Measurements from ENCODE around the gene CREB5. TPM values are rescaled to one million over a fixed set of nuclear protein-coding genes. Genes with fewer than 3 reads are reported as not detected.

The CREB5 gene
- total RNA-seq, 1 experiment from 2014 or later, result 1.3 TPM

DNA sequence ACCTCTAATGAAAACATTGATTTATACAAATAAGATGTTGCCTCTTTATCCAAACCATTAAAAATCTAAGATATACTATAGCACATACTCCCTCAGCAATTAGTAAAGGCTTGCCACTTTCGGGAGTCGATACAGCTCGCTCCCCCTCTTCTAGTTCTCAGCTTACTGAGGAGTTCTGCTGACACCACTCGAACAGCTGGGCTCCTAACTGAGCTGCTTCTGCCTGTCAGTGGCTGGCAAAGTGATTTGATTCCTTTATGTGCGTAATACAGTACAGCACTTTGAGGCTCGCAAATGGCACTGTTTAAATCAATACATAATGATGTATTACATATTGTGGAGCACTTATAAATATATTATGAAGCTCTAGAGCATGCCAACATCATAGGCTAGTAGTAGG is 241.8 kb downstream of the CREB5 start:
- ChIA-PET CTCF (interaction anchor here (1.1 to 1.2 kb wide), 2 partner anchors 268 to 357 kb away, joined by 3 read pairs; no protein-coding TSS in a partner anchor), POLR2A (no interaction called here)
- ATAC-seq (no peak), DNase-seq (ENCODE audit: low spot score) (no peak)
- H3K4me1 Mint-ChIP-seq, result no peaks in the 10 kb centered on the region
- H3K9me3 Mint-ChIP-seq, result 0 out of 2 replicates have a peak, but pooled peaks cover 2% of the 10 kb centered on the region
- no peak overlapping the region for H3K4me3 Mint-ChIP-seq
- H3K27ac Mint-ChIP-seq, result no peak overlapping the region
- H3K27me3 Mint-ChIP-seq (ENCODE audit: low read depth), result no peaks in the 10 kb centered on the region
- H3K36me3 Mint-ChIP-seq, result no peaks in the 10 kb centered on the region
- TF ChIP-seq ZNF396 (CRISPR knock-in tag; IDR thresholded peaks at IDR 0.05; ENCODE audit: borderline replicate concordance) (no peak), OVOL2 (CRISPR knock-in tag; IDR thresholded peaks at IDR 0.05; ENCODE audit: borderline replicate concordance) (no peak), EMX1 (CRISPR knock-in tag; IDR thresholded peaks at IDR 0.05) (no peak), FOXK1 (CRISPR knock-in tag; IDR thresholded peaks at IDR 0.05) (no peak), JUN (CRISPR knock-in tag; IDR thresholded peaks at IDR 0.05) (no peak), TP53 (CRISPR knock-in tag; IDR thresholded peaks at IDR 0.05) (no peak), HMGA2 (CRISPR knock-in tag; IDR thresholded peaks at IDR 0.05) (no peak), SMAD4 (CRISPR knock-in tag; IDR thresholded peaks at IDR 0.05) (no peak), GRHL2 (CRISPR knock-in tag; IDR thresholded peaks at IDR 0.05; ENCODE audit: insufficient replicate concordance, severe bottlenecking) (no peak), ETV6 (CRISPR knock-in tag; IDR thresholded peaks at IDR 0.05) (no peak)
- TF ChIP-seq, protein P1, sequence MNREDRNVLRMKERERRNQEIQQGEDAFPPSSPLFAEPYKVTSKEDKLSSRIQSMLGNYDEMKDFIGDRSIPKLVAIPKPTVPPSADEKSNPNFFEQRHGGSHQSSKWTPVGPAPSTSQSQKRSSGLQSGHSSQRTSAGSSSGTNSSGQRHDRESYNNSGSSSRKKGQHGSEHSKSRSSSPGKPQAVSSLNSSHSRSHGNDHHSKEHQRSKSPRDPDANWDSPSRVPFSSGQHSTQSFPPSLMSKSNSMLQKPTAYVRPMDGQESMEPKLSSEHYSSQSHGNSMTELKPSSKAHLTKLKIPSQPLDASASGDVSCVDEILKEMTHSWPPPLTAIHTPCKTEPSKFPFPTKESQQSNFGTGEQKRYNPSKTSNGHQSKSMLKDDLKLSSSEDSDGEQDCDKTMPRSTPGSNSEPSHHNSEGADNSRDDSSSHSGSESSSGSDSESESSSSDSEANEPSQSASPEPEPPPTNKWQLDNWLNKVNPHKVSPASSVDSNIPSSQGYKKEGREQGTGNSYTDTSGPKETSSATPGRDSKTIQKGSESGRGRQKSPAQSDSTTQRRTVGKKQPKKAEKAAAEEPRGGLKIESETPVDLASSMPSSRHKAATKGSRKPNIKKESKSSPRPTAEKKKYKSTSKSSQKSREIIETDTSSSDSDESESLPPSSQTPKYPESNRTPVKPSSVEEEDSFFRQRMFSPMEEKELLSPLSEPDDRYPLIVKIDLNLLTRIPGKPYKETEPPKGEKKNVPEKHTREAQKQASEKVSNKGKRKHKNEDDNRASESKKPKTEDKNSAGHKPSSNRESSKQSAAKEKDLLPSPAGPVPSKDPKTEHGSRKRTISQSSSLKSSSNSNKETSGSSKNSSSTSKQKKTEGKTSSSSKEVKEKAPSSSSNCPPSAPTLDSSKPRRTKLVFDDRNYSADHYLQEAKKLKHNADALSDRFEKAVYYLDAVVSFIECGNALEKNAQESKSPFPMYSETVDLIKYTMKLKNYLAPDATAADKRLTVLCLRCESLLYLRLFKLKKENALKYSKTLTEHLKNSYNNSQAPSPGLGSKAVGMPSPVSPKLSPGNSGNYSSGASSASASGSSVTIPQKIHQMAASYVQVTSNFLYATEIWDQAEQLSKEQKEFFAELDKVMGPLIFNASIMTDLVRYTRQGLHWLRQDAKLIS (CRISPR knock-in tag; IDR thresholded peaks at IDR 0.05; ENCODE audit: borderline replicate concordance), result no peak
- TF ChIP-seq, protein P2, sequence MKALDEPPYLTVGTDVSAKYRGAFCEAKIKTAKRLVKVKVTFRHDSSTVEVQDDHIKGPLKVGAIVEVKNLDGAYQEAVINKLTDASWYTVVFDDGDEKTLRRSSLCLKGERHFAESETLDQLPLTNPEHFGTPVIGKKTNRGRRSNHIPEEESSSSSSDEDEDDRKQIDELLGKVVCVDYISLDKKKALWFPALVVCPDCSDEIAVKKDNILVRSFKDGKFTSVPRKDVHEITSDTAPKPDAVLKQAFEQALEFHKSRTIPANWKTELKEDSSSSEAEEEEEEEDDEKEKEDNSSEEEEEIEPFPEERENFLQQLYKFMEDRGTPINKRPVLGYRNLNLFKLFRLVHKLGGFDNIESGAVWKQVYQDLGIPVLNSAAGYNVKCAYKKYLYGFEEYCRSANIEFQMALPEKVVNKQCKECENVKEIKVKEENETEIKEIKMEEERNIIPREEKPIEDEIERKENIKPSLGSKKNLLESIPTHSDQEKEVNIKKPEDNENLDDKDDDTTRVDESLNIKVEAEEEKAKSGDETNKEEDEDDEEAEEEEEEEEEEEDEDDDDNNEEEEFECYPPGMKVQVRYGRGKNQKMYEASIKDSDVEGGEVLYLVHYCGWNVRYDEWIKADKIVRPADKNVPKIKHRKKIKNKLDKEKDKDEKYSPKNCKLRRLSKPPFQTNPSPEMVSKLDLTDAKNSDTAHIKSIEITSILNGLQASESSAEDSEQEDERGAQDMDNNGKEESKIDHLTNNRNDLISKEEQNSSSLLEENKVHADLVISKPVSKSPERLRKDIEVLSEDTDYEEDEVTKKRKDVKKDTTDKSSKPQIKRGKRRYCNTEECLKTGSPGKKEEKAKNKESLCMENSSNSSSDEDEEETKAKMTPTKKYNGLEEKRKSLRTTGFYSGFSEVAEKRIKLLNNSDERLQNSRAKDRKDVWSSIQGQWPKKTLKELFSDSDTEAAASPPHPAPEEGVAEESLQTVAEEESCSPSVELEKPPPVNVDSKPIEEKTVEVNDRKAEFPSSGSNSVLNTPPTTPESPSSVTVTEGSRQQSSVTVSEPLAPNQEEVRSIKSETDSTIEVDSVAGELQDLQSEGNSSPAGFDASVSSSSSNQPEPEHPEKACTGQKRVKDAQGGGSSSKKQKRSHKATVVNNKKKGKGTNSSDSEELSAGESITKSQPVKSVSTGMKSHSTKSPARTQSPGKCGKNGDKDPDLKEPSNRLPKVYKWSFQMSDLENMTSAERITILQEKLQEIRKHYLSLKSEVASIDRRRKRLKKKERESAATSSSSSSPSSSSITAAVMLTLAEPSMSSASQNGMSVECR (CRISPR knock-in tag; IDR thresholded peaks at IDR 0.05; ENCODE audit: borderline replicate concordance), result no peak
- TF ChIP-seq, protein P3, sequence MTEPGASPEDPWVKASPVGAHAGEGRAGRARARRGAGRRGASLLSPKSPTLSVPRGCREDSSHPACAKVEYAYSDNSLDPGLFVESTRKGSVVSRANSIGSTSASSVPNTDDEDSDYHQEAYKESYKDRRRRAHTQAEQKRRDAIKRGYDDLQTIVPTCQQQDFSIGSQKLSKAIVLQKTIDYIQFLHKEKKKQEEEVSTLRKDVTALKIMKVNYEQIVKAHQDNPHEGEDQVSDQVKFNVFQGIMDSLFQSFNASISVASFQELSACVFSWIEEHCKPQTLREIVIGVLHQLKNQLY (CRISPR knock-in tag; IDR thresholded peaks at IDR 0.05), result no peak
- TF ChIP-seq, protein P4, sequence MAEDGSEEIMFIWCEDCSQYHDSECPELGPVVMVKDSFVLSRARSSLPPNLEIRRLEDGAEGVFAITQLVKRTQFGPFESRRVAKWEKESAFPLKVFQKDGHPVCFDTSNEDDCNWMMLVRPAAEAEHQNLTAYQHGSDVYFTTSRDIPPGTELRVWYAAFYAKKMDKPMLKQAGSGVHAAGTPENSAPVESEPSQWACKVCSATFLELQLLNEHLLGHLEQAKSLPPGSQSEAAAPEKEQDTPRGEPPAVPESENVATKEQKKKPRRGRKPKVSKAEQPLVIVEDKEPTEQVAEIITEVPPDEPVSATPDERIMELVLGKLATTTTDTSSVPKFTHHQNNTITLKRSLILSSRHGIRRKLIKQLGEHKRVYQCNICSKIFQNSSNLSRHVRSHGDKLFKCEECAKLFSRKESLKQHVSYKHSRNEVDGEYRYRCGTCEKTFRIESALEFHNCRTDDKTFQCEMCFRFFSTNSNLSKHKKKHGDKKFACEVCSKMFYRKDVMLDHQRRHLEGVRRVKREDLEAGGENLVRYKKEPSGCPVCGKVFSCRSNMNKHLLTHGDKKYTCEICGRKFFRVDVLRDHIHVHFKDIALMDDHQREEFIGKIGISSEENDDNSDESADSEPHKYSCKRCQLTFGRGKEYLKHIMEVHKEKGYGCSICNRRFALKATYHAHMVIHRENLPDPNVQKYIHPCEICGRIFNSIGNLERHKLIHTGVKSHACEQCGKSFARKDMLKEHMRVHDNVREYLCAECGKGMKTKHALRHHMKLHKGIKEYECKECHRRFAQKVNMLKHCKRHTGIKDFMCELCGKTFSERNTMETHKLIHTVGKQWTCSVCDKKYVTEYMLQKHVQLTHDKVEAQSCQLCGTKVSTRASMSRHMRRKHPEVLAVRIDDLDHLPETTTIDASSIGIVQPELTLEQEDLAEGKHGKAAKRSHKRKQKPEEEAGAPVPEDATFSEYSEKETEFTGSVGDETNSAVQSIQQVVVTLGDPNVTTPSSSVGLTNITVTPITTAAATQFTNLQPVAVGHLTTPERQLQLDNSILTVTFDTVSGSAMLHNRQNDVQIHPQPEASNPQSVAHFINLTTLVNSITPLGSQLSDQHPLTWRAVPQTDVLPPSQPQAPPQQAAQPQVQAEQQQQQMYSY (CRISPR knock-in tag; IDR thresholded peaks at IDR 0.05), result no peak
- TF ChIP-seq, protein P5, sequence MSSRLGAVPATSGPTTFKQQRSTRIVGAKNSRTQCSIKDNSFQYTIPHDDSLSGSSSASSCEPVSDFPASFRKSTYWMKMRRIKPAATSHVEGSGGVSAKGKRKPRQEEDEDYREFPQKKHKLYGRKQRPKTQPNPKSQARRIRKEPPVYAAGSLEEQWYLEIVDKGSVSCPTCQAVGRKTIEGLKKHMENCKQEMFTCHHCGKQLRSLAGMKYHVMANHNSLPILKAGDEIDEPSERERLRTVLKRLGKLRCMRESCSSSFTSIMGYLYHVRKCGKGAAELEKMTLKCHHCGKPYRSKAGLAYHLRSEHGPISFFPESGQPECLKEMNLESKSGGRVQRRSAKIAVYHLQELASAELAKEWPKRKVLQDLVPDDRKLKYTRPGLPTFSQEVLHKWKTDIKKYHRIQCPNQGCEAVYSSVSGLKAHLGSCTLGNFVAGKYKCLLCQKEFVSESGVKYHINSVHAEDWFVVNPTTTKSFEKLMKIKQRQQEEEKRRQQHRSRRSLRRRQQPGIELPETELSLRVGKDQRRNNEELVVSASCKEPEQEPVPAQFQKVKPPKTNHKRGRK (CRISPR knock-in tag; IDR thresholded peaks at IDR 0.05; ENCODE audit: borderline replicate concordance), result no peak
- TF ChIP-seq, protein P6, sequence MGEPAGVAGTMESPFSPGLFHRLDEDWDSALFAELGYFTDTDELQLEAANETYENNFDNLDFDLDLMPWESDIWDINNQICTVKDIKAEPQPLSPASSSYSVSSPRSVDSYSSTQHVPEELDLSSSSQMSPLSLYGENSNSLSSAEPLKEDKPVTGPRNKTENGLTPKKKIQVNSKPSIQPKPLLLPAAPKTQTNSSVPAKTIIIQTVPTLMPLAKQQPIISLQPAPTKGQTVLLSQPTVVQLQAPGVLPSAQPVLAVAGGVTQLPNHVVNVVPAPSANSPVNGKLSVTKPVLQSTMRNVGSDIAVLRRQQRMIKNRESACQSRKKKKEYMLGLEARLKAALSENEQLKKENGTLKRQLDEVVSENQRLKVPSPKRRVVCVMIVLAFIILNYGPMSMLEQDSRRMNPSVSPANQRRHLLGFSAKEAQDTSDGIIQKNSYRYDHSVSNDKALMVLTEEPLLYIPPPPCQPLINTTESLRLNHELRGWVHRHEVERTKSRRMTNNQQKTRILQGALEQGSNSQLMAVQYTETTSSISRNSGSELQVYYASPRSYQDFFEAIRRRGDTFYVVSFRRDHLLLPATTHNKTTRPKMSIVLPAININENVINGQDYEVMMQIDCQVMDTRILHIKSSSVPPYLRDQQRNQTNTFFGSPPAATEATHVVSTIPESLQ (CRISPR knock-in tag; IDR thresholded peaks at IDR 0.05), result no peak
- TF ChIP-seq, protein P7, sequence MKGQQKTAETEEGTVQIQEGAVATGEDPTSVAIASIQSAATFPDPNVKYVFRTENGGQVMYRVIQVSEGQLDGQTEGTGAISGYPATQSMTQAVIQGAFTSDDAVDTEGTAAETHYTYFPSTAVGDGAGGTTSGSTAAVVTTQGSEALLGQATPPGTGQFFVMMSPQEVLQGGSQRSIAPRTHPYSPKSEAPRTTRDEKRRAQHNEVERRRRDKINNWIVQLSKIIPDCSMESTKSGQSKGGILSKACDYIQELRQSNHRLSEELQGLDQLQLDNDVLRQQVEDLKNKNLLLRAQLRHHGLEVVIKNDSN (CRISPR knock-in tag; IDR thresholded peaks at IDR 0.05), result no peak
- TF ChIP-seq, protein P8, sequence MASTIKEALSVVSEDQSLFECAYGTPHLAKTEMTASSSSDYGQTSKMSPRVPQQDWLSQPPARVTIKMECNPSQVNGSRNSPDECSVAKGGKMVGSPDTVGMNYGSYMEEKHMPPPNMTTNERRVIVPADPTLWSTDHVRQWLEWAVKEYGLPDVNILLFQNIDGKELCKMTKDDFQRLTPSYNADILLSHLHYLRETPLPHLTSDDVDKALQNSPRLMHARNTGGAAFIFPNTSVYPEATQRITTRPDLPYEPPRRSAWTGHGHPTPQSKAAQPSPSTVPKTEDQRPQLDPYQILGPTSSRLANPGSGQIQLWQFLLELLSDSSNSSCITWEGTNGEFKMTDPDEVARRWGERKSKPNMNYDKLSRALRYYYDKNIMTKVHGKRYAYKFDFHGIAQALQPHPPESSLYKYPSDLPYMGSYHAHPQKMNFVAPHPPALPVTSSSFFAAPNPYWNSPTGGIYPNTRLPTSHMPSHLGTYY (CRISPR knock-in tag; IDR thresholded peaks at IDR 0.05), result no peak
